HEK293 (cell line): ENCODE measurements around the gene SMTNL1.

Experiments
- REST ChIP-seq: fragments of 450-650 bp; formaldehyde crosslinking; IDR thresholded peaks from 2 replicates; pipeline ENCODE4 v1.5.1; 2016; ENCODE audit warnings: missing biosample characterization, missing genetic modification characterization
- TCF7L2 ChIP-seq: IDR thresholded peaks from 2 replicates; pipeline ENCODE4 v1.6.1; 2011; ENCODE audit warnings: low read depth, mild to moderate bottlenecking, inconsistent platforms, low read length, moderate library complexity, borderline replicate concordance

- TF ChIP-seq REST (tag by site-specific recombination) (no peak), TCF7L2 (no peak)
Observed at GRCh38 chr11:57597461-57597915, 60.1 kb downstream of the SMTNL1 start, which contains the start of gene SERPING1.
